Trophoblast cell (in vitro differentiated cells and primary cell): Measurements from ENCODE around the gene TRMT1.

ENCODE experiments used
- DNase-seq, 2 donors: peaks; one replicate each; pipeline ENCODE4 v3.0.0-alpha.2; 2016
- H2AFZ ChIP-seq: 2 replicates; pipeline ENCODE4 v1.6.1; 2013; ENCODE audit warnings: low read length, moderate library complexity, mild to moderate bottlenecking; ENCODE audit not compliant: insufficient read depth, poor library complexity
- H2AK5ac ChIP-seq: 2 replicates; pipeline ENCODE4 v1.6.1; 2013; ENCODE audit warnings: mild to moderate bottlenecking, low read length
- H2BK120ac ChIP-seq: 2 replicates; pipeline ENCODE4 v1.6.1; 2013; ENCODE audit warnings: low read length, mild to moderate bottlenecking, moderate library complexity; ENCODE audit not compliant: insufficient read depth, poor library complexity
- H2BK12ac ChIP-seq: 2 replicates; pipeline ENCODE4 v1.6.1; 2013; ENCODE audit warnings: mild to moderate bottlenecking, low read length, moderate library complexity
- H2BK5ac ChIP-seq: 2 replicates; pipeline ENCODE4 v1.6.1; 2013; ENCODE audit warnings: low read length, low read depth, moderate library complexity, mild to moderate bottlenecking; ENCODE audit not compliant: poor library complexity
- H3K14ac ChIP-seq: 2 replicates; pipeline ENCODE4 v1.6.1; 2013; ENCODE audit warnings: mild to moderate bottlenecking, low read length
- H3K18ac ChIP-seq: 2 replicates; pipeline ENCODE4 v1.6.1; 2013; ENCODE audit warnings: mild to moderate bottlenecking, low read length
- H3K23ac ChIP-seq: 2 replicates; pipeline ENCODE4 v1.6.1; 2013; ENCODE audit warnings: low read length
- H3K27ac ChIP-seq: 2 replicates; pipeline ENCODE4 v1.5.1; 2013; ENCODE audit warnings: low read depth, mild to moderate bottlenecking, inconsistent platforms, low read length, moderate library complexity
- H3K27me3 ChIP-seq: 2 replicates; pipeline ENCODE4 v1.6.1; 2013; ENCODE audit warnings: inconsistent platforms, mild to moderate bottlenecking, low read length, moderate library complexity; ENCODE audit not compliant: insufficient read depth
- H3K36me3 ChIP-seq, 2 experiments: 1 replicate in 1 of 2; 2 replicates in 1 of 2; pipeline ENCODE4 v1.6.1; 2013; ENCODE audit warnings: low read length in 2 of 2, mild to moderate bottlenecking in 2 of 2, moderate library complexity in 1 of 2; ENCODE audit not compliant: insufficient read depth in 2 of 2, control insufficient read depth in 1 of 2
- H3K4ac ChIP-seq: 2 replicates; pipeline ENCODE4 v1.6.1; 2013; ENCODE audit warnings: low read depth, mild to moderate bottlenecking, low read length, moderate library complexity
- H3K4me1 ChIP-seq, 2 experiments: 1 replicate in 1 of 2; 2 replicates in 1 of 2; pipeline ENCODE4 v1.6.1; 2013; ENCODE audit warnings: low read length in 2 of 2, mild to moderate bottlenecking in 2 of 2, moderate library complexity in 1 of 2; ENCODE audit not compliant: insufficient read depth in 2 of 2, control insufficient read depth in 1 of 2
- H3K4me2 ChIP-seq: 2 replicates; pipeline ENCODE4 v1.6.1; 2013; ENCODE audit warnings: inconsistent platforms, mild to moderate bottlenecking, low read length, moderate library complexity
- H3K4me3 ChIP-seq: 2 replicates; pipeline ENCODE4 v1.5.1; 2013; ENCODE audit warnings: mild to moderate bottlenecking, low read depth, low read length, inconsistent platforms
- H3K79me1 ChIP-seq: one replicate; pipeline ENCODE4 v1.6.1; 2013; ENCODE audit warnings: low read length
- H3K79me2 ChIP-seq: 2 replicates; pipeline ENCODE4 v1.6.1; 2013; ENCODE audit warnings: low read length, mild to moderate bottlenecking; ENCODE audit not compliant: control insufficient read depth, insufficient read depth, poor library complexity
- H3K9ac ChIP-seq: 2 replicates; pipeline ENCODE4 v1.6.1; 2013; ENCODE audit warnings: mild to moderate bottlenecking, low read length
- H3K9me3 ChIP-seq: 2 replicates; pipeline ENCODE4 v1.6.1; 2013; ENCODE audit warnings: low read depth, mild to moderate bottlenecking, control low read depth, inconsistent platforms, low read length; ENCODE audit not compliant: insufficient read depth
- H4K12ac ChIP-seq: 2 replicates; pipeline ENCODE4 v1.6.1; 2013; ENCODE audit warnings: low read depth, mild to moderate bottlenecking, low read length, moderate library complexity
- H4K8ac ChIP-seq: 2 replicates; pipeline ENCODE4 v1.6.1; 2013; ENCODE audit warnings: low read depth, mild to moderate bottlenecking, low read length, moderate library complexity
- H4K91ac ChIP-seq: one replicate; pipeline ENCODE4 v1.6.1; 2013; ENCODE audit warnings: low read depth, mild to moderate bottlenecking, low read length, moderate library complexity
- WGBS: extraction: QIAGEN DNeasy Blood & Tissue Kit; methylation state at CpG from one replicate; pipeline ENCODE4 v1.1.7; 2013; ENCODE audit warnings: missing lambda C conversion rate; ENCODE audit not compliant: insufficient read length, insufficient coverage; ENCODE audit errors: extremely low coverage; 5-methylcytosine and 5-hydroxymethylcytosine counted together

Gene TRMT1

GRCh38 chr19:13104360-13104847, 12.1 kb downstream of the TRMT1 start:
- no peak overlapping the region for H4K8ac ChIP-seq
- no peaks in the 10 kb centered on the region for H3K79me2 ChIP-seq
- no peak overlapping the region for H4K91ac ChIP-seq
- no peak overlapping the region for H3K14ac ChIP-seq
- no peak overlapping the region for H2AFZ ChIP-seq
- no peak overlapping the region for H3K4me3 ChIP-seq
- H3K27me3 ChIP-seq: peaks cover 13% of the 10 kb centered on the region
- H3K23ac ChIP-seq: no peak overlapping the region
- DNase-seq: peak in 1 of 2 donors; percentile 43
- H4K12ac ChIP-seq: no peak overlapping the region
- peaks cover 5% of the 10 kb centered on the region for H3K79me1 ChIP-seq
- no peak overlapping the region for H3K9ac ChIP-seq
- H3K36me3 ChIP-seq: peaks cover 10 to 12% of the 10 kb centered on the region in 2 experiments
- WGBS: no CpG with 5 or more reads among the region's 33 CpGs
- H3K4ac ChIP-seq: no peak overlapping the region
- H2BK12ac ChIP-seq: no peak overlapping the region
- H2AK5ac ChIP-seq: no peak overlapping the region
- no peak overlapping the region for H2BK120ac ChIP-seq
- peaks cover 4% of the 10 kb centered on the region for H3K9me3 ChIP-seq
- no peak overlapping the region for H3K18ac ChIP-seq
- H3K4me2 ChIP-seq: no peak overlapping the region
- H3K27ac ChIP-seq: no peak overlapping the region
- no peak overlapping the region for H2BK5ac ChIP-seq
- peaks cover 8% of the 10 kb centered on the region in 2 experiments for H3K4me1 ChIP-seq

- peaks cover 6 to 8% of the 10 kb centered on the region in 2 experiments for H3K36me3 ChIP-seq
- H3K4ac ChIP-seq: no peak overlapping the region
- WGBS: no CpG with 5 or more reads among the region's 13 CpGs
- H4K91ac ChIP-seq: no peak overlapping the region
- H4K12ac ChIP-seq: no peak overlapping the region
- H3K79me2 ChIP-seq: no peaks in the 10 kb centered on the region
- H3K9me3 ChIP-seq: peaks cover 8% of the 10 kb centered on the region
- H3K4me3 ChIP-seq: no peak overlapping the region
- peaks cover 12% of the 10 kb centered on the region in 2 experiments for H3K4me1 ChIP-seq
- no peak for DNase-seq
- no peak overlapping the region for H3K9ac ChIP-seq
- peaks cover 19% of the 10 kb centered on the region for H3K27me3 ChIP-seq
- no peak overlapping the region for H3K27ac ChIP-seq
- H3K14ac ChIP-seq: no peak overlapping the region
- no peak overlapping the region for H2AK5ac ChIP-seq
- H2BK12ac ChIP-seq: no peak overlapping the region
- H3K18ac ChIP-seq: no peak overlapping the region
- H2AFZ ChIP-seq: no peak overlapping the region
- H3K79me1 ChIP-seq: peaks cover 5% of the 10 kb centered on the region
- H2BK5ac ChIP-seq: no peak overlapping the region
- no peak overlapping the region for H3K23ac ChIP-seq
- H3K4me2 ChIP-seq: no peak overlapping the region
- no peak overlapping the region for H4K8ac ChIP-seq
- no peak overlapping the region for H2BK120ac ChIP-seq
Observed at GRCh38 chr19:13103581-13104359, 12.8 kb downstream of the TRMT1 start.

- Histone ChIP-seq H3K14ac (peak within 1 kb of the TSS; percentile 17), H2AFZ (peak within 1 kb of the TSS; percentile 8), H4K8ac (peak within 1 kb of the TSS; percentile 1), H3K79me2 (no peaks in the 10 kb centered on the region), H3K27ac (no peak within 1 kb of the TSS), H3K36me3 (peaks cover 6 to 8% of the 10 kb centered on the region in 2 experiments), H2BK5ac (no peak within 1 kb of the TSS), H3K4me2 (peak within 1 kb of the TSS; percentile 17), H3K18ac (no peak within 1 kb of the TSS), H4K12ac (peak within 1 kb of the TSS; percentile 69), H2BK12ac (no peak within 1 kb of the TSS), H3K4ac (no peak within 1 kb of the TSS), H3K4me1 (peaks cover 12 to 14% of the 10 kb centered on the region in 2 experiments), H3K9ac (no peak within 1 kb of the TSS), H3K9me3 (peaks cover 8% of the 10 kb centered on the region), H3K23ac (no peak within 1 kb of the TSS), H3K4me3 (no peak within 1 kb of the TSS), H3K79me1 (peaks cover 5% of the 10 kb centered on the region), H2BK120ac (no peak within 1 kb of the TSS), H4K91ac (no peak within 1 kb of the TSS), H2AK5ac (no peak within 1 kb of the TSS), H3K27me3 (peaks cover 27% of the 10 kb centered on the region)
- no CpG with 5 or more reads among the region's 47 CpGs for WGBS
- DNase-seq: peak; percentile 45 to 72
Observed at GRCh38 chr19:13102666-13103580, 13.6 kb downstream of the TRMT1 start, which contains the start of gene LYL1. LYL1 (minus strand) TSS chr19:13102858; CDS start chr19:13101171, 1,687 bp downstream.

- Histone ChIP-seq H2BK5ac (no peak overlapping the region), H4K91ac (no peak overlapping the region), H2BK12ac (no peak overlapping the region), H4K12ac (peak overlapping the region; percentile 69), H2BK120ac (no peak overlapping the region), H3K36me3 (peaks cover 2 to 4% of the 10 kb centered on the region in 2 experiments), H3K79me2 (no peaks in the 10 kb centered on the region), H3K79me1 (peaks cover 5% of the 10 kb centered on the region), H3K4me3 (no peak overlapping the region), H3K23ac (no peak overlapping the region), H3K18ac (no peak overlapping the region), H3K27ac (no peak overlapping the region), H3K4me2 (peak overlapping the region; percentile 17), H3K4ac (no peak overlapping the region), H3K9me3 (peaks cover 8% of the 10 kb centered on the region), H3K4me1 (peaks cover 12 to 14% of the 10 kb centered on the region in 2 experiments), H3K9ac (no peak overlapping the region), H4K8ac (peak overlapping the region; percentile 1), H3K27me3 (peaks cover 32% of the 10 kb centered on the region), H2AFZ (peak overlapping the region; percentile 8), H3K14ac (peak overlapping the region; percentile 17), H2AK5ac (no peak overlapping the region)
- no CpG with 5 or more reads among the region's 7 CpGs for WGBS
- DNase-seq: no peak
Observed at GRCh38 chr19:13102416-13102665, 14.2 kb downstream of the TRMT1 start.
